HCT116 (cell line): ENCODE results near the gene C14orf93. TPM values are rescaled to one million over a fixed set of nuclear protein-coding genes. Genes with fewer than 3 reads are reported as not detected.

Experiments
- ATAC-seq: fragments of 200-7000 bp; cut with Tn5 transposase; 2 replicates; pipeline ENCODE4 v1.9.1; 2020; ENCODE audit warnings: mild to moderate bottlenecking, moderate library complexity
- BruUV-seq: library from RNA; stranded (reverse); fragments of 400-500 nt; replicated peaks from 2 replicates; lab custom pipeline; 2021; lab: Mats Ljungman, UMichigan
- CTCF ChIA-PET: fragments of 300-600 bp; sonication (Branson Sonifier 250); formaldehyde crosslinking; loops from one replicate; lab custom pipeline; 2021; ENCODE audit warnings: antibody characterized with exemption; lab: Charles Lee
- POLR2A ChIA-PET: fragments of 300-600, 350-600 bp; sonication (Branson Sonifier 250); formaldehyde crosslinking; loops from one replicate; lab custom pipeline; 2021; ENCODE audit warnings: antibody characterized with exemption; lab: Charles Lee
- RAD21 ChIA-PET, 2 experiments: fragments of 300-600 bp; sonication (Branson Sonifier 250); formaldehyde crosslinking; loops; one replicate each; lab custom pipeline; 2023; ENCODE audit warnings: low total read pairs in 2 of 2; ENCODE audit not compliant: uncharacterized antibody in 2 of 2, unreplicated experiment in 2 of 2, low non-redundant PET in 1 of 2; lab: Charles Lee
- DNase-seq: peaks from one replicate; pipeline ENCODE4 v3.0.0-alpha.2; 2010; ENCODE audit warnings: low read depth, low spot score
- H2AFZ ChIP-seq: fragments of 200-600 bp; shearing (Covaris generic), sonication (generic); 2 replicates; pipeline ENCODE4 v1.6.1; 2017; ENCODE audit warnings: low read depth, mixed run types, mixed read lengths, antibody characterized with exemption, low read length; ENCODE audit not compliant: poor library complexity, severe bottlenecking
- H3K27ac ChIP-seq: 2 replicates; pipeline ENCODE4 v1.5.1; 2012; ENCODE audit warnings: low read depth, low read length
- H3K27me3 ChIP-seq: fragments of 200-600 bp; sonication (generic); 2 replicates; pipeline ENCODE4 v1.6.1; 2016; ENCODE audit warnings: mixed run types, low read length, mixed read lengths; ENCODE audit not compliant: insufficient read depth
- H3K36me3 ChIP-seq, 2 experiments: fragments of 200-500 bp in 1 of 2; fragments of 200-600 bp in 1 of 2; sonication (Bioruptor generic) in 1 of 2; sonication (generic) in 1 of 2; 2 replicates each; pipeline versions ENCODE4 v1.5.1 to v1.6.1; 2014 to 2016; ENCODE audit warnings: low read length in 2 of 2, inconsistent platforms in 1 of 2, mixed read lengths in 1 of 2, mixed run types in 1 of 2; ENCODE audit not compliant: insufficient read depth in 2 of 2, control insufficient read depth in 1 of 2
- H3K4me1 ChIP-seq, 2 experiments: fragments of 200-600 bp in 1 of 2; sonication (generic) in 1 of 2; 2 replicates each; pipeline versions ENCODE4 v1.5.1 to v1.6.1; 2012 to 2017; ENCODE audit warnings: low read length in 2 of 2, inconsistent platforms in 1 of 2, mild to moderate bottlenecking in 1 of 2, mixed read lengths in 1 of 2, mixed run types in 1 of 2, moderate library complexity in 1 of 2; ENCODE audit not compliant: insufficient read depth in 2 of 2, control insufficient read depth in 1 of 2
- H3K4me2 ChIP-seq: fragments of 200-600 bp; sonication (generic); 2 replicates; pipeline ENCODE4 v1.6.1; 2017; ENCODE audit warnings: mixed run types, low read length, mixed read lengths
- H3K4me3 ChIP-seq, 2 experiments: fragments of 200-600 bp in 1 of 2; sonication (generic) in 1 of 2; replicated peaks in 1 of 2; 2 replicates each; pipeline ENCODE4 v1.5.1; 2011 to 2016; ENCODE audit warnings: low read length in 2 of 2, control low read depth in 1 of 2, low read depth in 1 of 2, mild to moderate bottlenecking in 1 of 2, mixed read lengths in 1 of 2, mixed run types in 1 of 2
- H3K79me2 ChIP-seq: fragments of 200-600 bp; sonication (generic); 2 replicates; pipeline ENCODE4 v1.6.1; 2017; ENCODE audit warnings: mild to moderate bottlenecking, mixed run types, low read length, moderate library complexity, mixed read lengths; ENCODE audit not compliant: insufficient read depth
- H3K9ac ChIP-seq: fragments of 200-600 bp; sonication (generic); 2 replicates; pipeline ENCODE4 v1.6.1; 2016; ENCODE audit warnings: low read length, mixed read lengths
- H3K9me2 ChIP-seq: fragments of 200-600 bp; sonication (generic), shearing (Covaris generic); 2 replicates; pipeline ENCODE4 v1.6.1; 2017; ENCODE audit warnings: mixed run types, mild to moderate bottlenecking, moderate library complexity; ENCODE audit not compliant: insufficient read depth
- H3K9me3 ChIP-seq, 2 experiments: fragments of 200-500 bp in 1 of 2; fragments of 200-600 bp in 1 of 2; sonication (Bioruptor generic) in 1 of 2; sonication (generic) in 1 of 2; 2 replicates each; pipeline ENCODE4 v1.6.1; 2014 to 2017; ENCODE audit warnings: low read length in 2 of 2, mixed read lengths in 2 of 2, inconsistent platforms in 1 of 2, low read depth in 1 of 2, mild to moderate bottlenecking in 1 of 2, mixed run types in 1 of 2, moderate library complexity in 1 of 2; ENCODE audit not compliant: control insufficient read depth in 1 of 2, insufficient read depth in 1 of 2
- H4K20me1 ChIP-seq: fragments of 200-600 bp; sonication (generic), shearing (Covaris generic); 2 replicates; pipeline ENCODE4 v1.6.1; 2017; ENCODE audit warnings: mixed run types, mild to moderate bottlenecking, moderate library complexity; ENCODE audit not compliant: insufficient read depth
- CEBPB ChIP-seq: IDR thresholded peaks from 2 replicates; pipeline ENCODE4 v1.6.1; 2012; ENCODE audit warnings: low read depth
- EZH2phosphoT487 ChIP-seq: fragments of 200-600 bp; IDR thresholded peaks from 2 replicates; pipeline ENCODE4 v1.6.1; 2018; ENCODE audit warnings: antibody characterized with exemption, borderline replicate concordance
- FOSL1 ChIP-seq: IDR thresholded peaks from 2 replicates; pipeline ENCODE4 v1.6.1; 2012; ENCODE audit warnings: low read depth
- JUND ChIP-seq: IDR thresholded peaks from 2 replicates; pipeline ENCODE4 v1.6.1; 2012
- RAD21 ChIP-seq: IDR thresholded peaks from 2 replicates; pipeline ENCODE4 v1.6.1; 2012; ENCODE audit warnings: low read depth, mild to moderate bottlenecking
- SIN3A ChIP-seq: IDR thresholded peaks from 2 replicates; pipeline ENCODE4 v1.6.1; 2012; ENCODE audit warnings: low read depth
- TCF7L2 ChIP-seq: IDR thresholded peaks from 2 replicates; pipeline ENCODE4 v1.7.0; 2011; ENCODE audit warnings: borderline replicate concordance, inconsistent platforms; ENCODE audit not compliant: insufficient read depth, insufficient read length; ENCODE audit errors: extremely low read depth
- YY1 ChIP-seq: IDR thresholded peaks from 2 replicates; pipeline ENCODE4 v1.6.1; 2011; ENCODE audit warnings: low read length, low read depth, moderate library complexity, mild to moderate bottlenecking; ENCODE audit not compliant: insufficient replicate concordance; ENCODE audit errors: extremely low read depth
- ZNF274 ChIP-seq: fragments of 200-500 bp; sonication (Bioruptor generic); IDR thresholded peaks from 2 replicates; pipeline ENCODE4 v1.6.1; 2014; ENCODE audit warnings: mild to moderate bottlenecking, low read depth, low read length, inconsistent platforms
- intact Hi-C: fragments of 100-400 bp; cut with micrococcal nuclease; formaldehyde crosslinking; loops from 2 replicates; pipeline ENCODE4 v1.10.0; 2022
- total RNA-seq: library from RNA; stranded (reverse); gene quantifications from one replicate; pipeline ENCODE4 v1.2.1, GENCODE V29; 2021; ENCODE audit not compliant: unreplicated experiment
- TF ChIP-seq, protein P1 (sequence below): IDR thresholded peaks from 2 replicates; pipeline ENCODE4 v1.6.1; 2012
- TF ChIP-seq, protein P2 (sequence below): IDR thresholded peaks from 2 replicates; pipeline ENCODE4 v1.6.1; 2011; ENCODE audit warnings: mild to moderate bottlenecking, low read length, moderate library complexity; ENCODE audit not compliant: insufficient replicate concordance; ENCODE audit errors: extremely low read depth
- TF ChIP-seq, protein P3 (sequence below): IDR thresholded peaks from 2 replicates; pipeline ENCODE4 v1.6.1; 2012; ENCODE audit warnings: low read depth

The C14orf93 gene
- total RNA-seq, 1 experiment from 2014 or later = 13.7 TPM

DNA sequence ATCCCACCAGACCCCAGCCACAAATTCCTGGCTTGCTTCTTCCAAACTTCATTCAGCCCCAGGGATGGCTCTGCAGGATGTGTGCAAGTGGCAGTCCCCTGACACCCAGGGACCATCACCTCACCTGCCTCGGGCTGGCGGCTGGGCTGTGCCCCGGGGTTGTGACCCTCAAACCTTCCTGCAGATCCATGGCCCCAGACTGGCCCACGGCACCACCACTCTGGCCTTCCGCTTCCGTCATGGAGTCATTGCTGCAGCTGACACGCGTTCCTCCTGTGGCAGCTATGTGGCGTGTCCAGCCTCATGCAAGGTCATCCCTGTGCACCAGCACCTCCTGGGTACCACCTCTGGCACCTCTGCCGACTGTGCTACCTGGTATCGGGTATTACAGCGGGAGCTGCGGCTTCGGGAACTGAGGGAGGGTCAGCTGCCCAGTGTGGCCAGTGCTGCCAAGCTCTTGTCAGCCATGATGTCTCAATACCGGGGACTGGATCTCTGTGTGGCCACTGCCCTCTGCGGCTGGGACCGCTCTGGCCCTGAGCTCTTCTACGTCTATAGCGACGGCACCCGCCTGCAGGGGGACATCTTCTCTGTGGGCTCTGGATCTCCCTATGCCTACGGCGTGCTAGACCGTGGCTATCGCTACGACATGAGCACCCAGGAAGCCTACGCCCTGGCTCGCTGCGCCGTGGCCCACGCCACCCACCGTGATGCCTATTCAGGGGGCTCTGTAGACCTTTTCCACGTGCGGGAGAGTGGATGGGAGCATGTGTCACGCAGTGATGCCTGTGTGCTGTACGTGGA lies 32.4 kb upstream of the C14orf93 start, which contains the start of gene PSMB11:
Gene PSMB11, plus strand, starts transcription at position 51 of the 804 bp plus-strand sequence. Its CDS starts 14 bp downstream, at position 65.
- no TSS peak for BruUV-seq
- Histone ChIP-seq H3K9me3 (no peaks in the 10 kb centered on the region), H3K9ac (no peak within 1 kb of the TSS), H3K36me3 (no peaks in the 10 kb centered on the region), H3K9me2 (no peaks in the 10 kb centered on the region), H3K27me3 (no peaks in the 10 kb centered on the region), H4K20me1 (no peaks in the 10 kb centered on the region), H3K27ac (no peak within 1 kb of the TSS), H3K79me2 (no peaks in the 10 kb centered on the region), H3K4me3 (no peak within 1 kb of the TSS), H2AFZ (no peak within 1 kb of the TSS), H3K4me1 (peaks cover 0 to 5% of the 10 kb centered on the region in 2 experiments; a peak in 1 of 4 replicates), H3K4me2 (no peak within 1 kb of the TSS)
- TF ChIP-seq CEBPB (no peak), ZNF274 (no peak), JUND (no peak), EZH2phosphoT487 (no peak)
- ChIA-PET CTCF (no interaction called here), RAD21 (no interaction called here), POLR2A (no interaction called here)
- intact Hi-C loops = no loop called here
- ATAC-seq (no peak), DNase-seq (no peak)

DNA sequence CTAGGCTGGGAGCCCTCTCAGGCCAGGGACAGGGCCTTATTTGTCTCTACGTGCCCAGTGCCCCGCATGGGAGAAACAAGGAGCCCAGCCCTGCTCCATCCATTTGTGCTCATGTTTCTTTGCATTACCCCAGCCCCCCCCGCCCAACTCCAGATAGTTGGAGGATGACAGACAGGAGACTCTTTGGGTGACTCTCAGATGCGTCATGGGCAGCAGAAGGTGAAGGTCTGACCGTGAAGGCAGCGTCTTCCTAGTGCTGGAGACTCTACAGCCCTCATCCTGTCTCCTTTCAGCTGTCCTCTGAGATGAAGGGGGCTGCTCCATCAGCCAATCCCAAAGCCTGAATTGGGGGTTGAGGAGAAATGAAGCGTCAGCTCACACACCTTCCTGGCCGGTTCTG lies 31.8 kb upstream of the C14orf93 start:
- ATAC-seq = no peak
- POLR2A ChIA-PET = no interaction called here
- Histone ChIP-seq H3K9ac (no peak overlapping the region), H3K9me3 (no peaks in the 10 kb centered on the region), H4K20me1 (no peaks in the 10 kb centered on the region), H3K4me3 (no peak overlapping the region), H3K27ac (no peak overlapping the region), H2AFZ (no peak overlapping the region), H3K4me1 (peaks cover 0 to 5% of the 10 kb centered on the region in 2 experiments; a peak in 1 of 4 replicates), H3K4me2 (no peak overlapping the region), H3K36me3 (no peaks in the 10 kb centered on the region), H3K27me3 (no peaks in the 10 kb centered on the region), H3K79me2 (no peaks in the 10 kb centered on the region), H3K9me2 (no peaks in the 10 kb centered on the region)
- CTCF ChIA-PET = no interaction called here
- RAD21 ChIA-PET = no interaction called here
- DNase-seq = no peak
- no TSS peak for BruUV-seq
- no peak for TF ChIP-seq ZNF274
- TF ChIP-seq, protein P1, sequence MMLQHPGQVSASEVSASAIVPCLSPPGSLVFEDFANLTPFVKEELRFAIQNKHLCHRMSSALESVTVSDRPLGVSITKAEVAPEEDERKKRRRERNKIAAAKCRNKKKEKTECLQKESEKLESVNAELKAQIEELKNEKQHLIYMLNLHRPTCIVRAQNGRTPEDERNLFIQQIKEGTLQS = no peak
- TF ChIP-seq YY1 = no peak
- TF ChIP-seq FOSL1 = no peak
- TF ChIP-seq, protein P2, sequence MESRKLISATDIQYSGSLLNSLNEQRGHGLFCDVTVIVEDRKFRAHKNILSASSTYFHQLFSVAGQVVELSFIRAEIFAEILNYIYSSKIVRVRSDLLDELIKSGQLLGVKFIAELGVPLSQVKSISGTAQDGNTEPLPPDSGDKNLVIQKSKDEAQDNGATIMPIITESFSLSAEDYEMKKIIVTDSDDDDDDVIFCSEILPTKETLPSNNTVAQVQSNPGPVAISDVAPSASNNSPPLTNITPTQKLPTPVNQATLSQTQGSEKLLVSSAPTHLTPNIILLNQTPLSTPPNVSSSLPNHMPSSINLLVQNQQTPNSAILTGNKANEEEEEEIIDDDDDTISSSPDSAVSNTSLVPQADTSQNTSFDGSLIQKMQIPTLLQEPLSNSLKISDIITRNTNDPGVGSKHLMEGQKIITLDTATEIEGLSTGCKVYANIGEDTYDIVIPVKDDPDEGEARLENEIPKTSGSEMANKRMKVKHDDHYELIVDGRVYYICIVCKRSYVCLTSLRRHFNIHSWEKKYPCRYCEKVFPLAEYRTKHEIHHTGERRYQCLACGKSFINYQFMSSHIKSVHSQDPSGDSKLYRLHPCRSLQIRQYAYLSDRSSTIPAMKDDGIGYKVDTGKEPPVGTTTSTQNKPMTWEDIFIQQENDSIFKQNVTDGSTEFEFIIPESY = no peak
- TF ChIP-seq, protein P3, sequence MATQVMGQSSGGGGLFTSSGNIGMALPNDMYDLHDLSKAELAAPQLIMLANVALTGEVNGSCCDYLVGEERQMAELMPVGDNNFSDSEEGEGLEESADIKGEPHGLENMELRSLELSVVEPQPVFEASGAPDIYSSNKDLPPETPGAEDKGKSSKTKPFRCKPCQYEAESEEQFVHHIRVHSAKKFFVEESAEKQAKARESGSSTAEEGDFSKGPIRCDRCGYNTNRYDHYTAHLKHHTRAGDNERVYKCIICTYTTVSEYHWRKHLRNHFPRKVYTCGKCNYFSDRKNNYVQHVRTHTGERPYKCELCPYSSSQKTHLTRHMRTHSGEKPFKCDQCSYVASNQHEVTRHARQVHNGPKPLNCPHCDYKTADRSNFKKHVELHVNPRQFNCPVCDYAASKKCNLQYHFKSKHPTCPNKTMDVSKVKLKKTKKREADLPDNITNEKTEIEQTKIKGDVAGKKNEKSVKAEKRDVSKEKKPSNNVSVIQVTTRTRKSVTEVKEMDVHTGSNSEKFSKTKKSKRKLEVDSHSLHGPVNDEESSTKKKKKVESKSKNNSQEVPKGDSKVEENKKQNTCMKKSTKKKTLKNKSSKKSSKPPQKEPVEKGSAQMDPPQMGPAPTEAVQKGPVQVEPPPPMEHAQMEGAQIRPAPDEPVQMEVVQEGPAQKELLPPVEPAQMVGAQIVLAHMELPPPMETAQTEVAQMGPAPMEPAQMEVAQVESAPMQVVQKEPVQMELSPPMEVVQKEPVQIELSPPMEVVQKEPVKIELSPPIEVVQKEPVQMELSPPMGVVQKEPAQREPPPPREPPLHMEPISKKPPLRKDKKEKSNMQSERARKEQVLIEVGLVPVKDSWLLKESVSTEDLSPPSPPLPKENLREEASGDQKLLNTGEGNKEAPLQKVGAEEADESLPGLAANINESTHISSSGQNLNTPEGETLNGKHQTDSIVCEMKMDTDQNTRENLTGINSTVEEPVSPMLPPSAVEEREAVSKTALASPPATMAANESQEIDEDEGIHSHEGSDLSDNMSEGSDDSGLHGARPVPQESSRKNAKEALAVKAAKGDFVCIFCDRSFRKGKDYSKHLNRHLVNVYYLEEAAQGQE = no peak
- no peak for TF ChIP-seq TCF7L2
- no peak for TF ChIP-seq SIN3A
- no peak for TF ChIP-seq CEBPB
- TF ChIP-seq RAD21 = no peak
- no peak for TF ChIP-seq EZH2phosphoT487
- intact Hi-C loops = no loop called here
